ENCODE results near the gene ZNRF4.

GRCh38 chr19:5420953-5421352 is 34.3 kb upstream of the ZNRF4 start:
- no peak for TF ChIP-seq CTCF (IDR thresholded peaks at IDR 0.05)
- TF ChIP-seq POLR2A (IDR thresholded peaks at IDR 0.05) = no peak

Data from sigmoid colon (tissue), 3 donors.